Mucosa of rectum (tissue), 2 donors: Measurements from ENCODE around the gene UBR1.
"Not testable (repeated sequence)": the region's sequence is repeated elsewhere in the genome, so short reads cannot be mapped to it uniquely, and the experiment has no call there.

Experiments
- H3K27ac ChIP-seq, 2 donors: one replicate each; pipeline ENCODE4 v1.7.0; 2013; ENCODE audit warnings: inconsistent platforms in 2 of 2, low read depth in 2 of 2, low read length in 2 of 2
- H3K27me3 ChIP-seq, 2 donors: one replicate each; pipeline ENCODE4 v1.7.0; 2013; ENCODE audit warnings: low read length in 2 of 2; ENCODE audit not compliant: control insufficient read depth in 2 of 2, insufficient read depth in 2 of 2
- H3K36me3 ChIP-seq, 2 donors: one replicate each; pipeline ENCODE4 v1.7.0; 2013; ENCODE audit warnings: low read length in 2 of 2; ENCODE audit not compliant: control insufficient read depth in 2 of 2, insufficient read depth in 2 of 2
- H3K4me1 ChIP-seq, 2 donors: one replicate each; pipeline ENCODE4 v1.7.0; 2013; ENCODE audit warnings: low read length in 2 of 2, mild to moderate bottlenecking in 1 of 2; ENCODE audit not compliant: control insufficient read depth in 2 of 2, insufficient read depth in 2 of 2
- H3K4me3 ChIP-seq, 2 donors: one replicate each; pipeline ENCODE4 v1.7.0; 2013; ENCODE audit warnings: low read length in 2 of 2
- H3K9ac ChIP-seq, 2 donors: one replicate each; pipeline ENCODE4 v1.7.0; 2013; ENCODE audit warnings: low read length in 2 of 2, low read depth in 1 of 2, mild to moderate bottlenecking in 1 of 2
- H3K9me3 ChIP-seq, 2 donors: one replicate each; pipeline ENCODE4 v1.7.0; 2013; ENCODE audit warnings: low read length in 2 of 2; ENCODE audit not compliant: control insufficient read depth in 2 of 2
- donor health status: healthy.
- donor health status: Normal muscosa, but diverticular disease.

Gene UBR1

DNA sequence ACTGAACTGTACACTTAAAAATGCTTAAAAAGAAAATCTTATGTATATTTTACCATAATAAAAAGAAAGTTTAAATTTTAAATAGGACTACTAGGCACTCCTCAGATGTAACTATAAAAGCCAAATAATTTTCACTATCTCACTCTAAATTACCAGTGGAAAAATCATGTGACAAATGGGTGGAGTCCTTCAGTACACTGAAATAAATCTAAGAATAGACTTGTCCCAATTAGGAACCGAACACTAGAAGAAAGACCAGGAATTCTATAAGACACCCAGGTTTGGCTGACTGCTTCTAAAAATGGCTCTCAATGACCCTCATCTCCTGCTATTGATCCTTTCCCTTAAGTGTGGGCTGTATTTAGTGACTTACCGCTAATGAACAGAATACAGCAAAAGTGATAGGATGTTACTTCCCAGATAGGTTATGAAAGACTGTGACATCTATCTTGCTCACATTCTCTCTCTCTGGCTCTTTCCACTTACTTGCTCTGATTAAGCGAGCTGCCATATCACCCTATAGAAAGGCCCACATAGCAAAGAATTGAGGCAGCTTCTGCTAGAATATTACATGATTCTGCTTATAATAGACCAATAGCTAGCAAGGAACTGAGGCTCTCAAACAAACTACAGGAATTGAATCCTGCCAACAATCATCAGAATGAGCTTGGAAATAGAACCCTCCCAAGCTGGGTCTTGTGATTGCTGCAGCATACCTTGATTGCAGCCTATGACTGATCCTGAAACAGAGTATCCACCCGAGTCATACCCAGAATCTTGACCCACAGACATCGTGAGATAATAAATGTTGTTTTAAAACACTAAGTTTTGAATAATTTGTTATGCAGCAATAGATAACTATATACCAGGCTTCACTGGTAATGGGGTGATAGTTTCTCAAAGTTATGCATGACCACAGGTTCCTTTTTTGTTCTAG lies 202.2 kb downstream of the UBR1 start:
- H3K9ac ChIP-seq = no peak overlapping the region
- H3K27me3 ChIP-seq = no peaks in the 10 kb centered on the region
- no peak overlapping the region for H3K27ac ChIP-seq
- H3K4me3 ChIP-seq = no peak overlapping the region
- no peaks in the 10 kb centered on the region for H3K9me3 ChIP-seq
- no peaks in the 10 kb centered on the region for H3K36me3 ChIP-seq
- H3K4me1 ChIP-seq = no peaks in the 10 kb centered on the region

DNA sequence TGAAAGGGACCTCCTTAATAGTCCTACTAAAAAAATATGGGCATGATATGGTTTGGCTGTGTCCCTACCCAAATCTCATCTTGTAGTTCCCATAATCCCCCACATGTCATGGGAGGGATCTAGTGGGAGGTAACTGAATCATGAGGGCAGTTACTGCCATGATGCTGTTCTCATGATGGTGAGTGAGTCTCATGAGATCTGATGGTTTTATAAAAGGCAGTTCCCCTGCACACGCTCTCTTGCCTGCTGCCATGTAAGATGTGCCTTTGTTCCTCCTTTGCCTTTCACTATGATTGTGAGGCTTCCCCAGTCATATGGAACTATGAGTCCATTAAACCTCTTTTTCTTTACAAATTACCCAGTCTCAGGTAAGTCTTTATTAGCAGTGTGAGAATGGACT lies 211.9 kb downstream of the UBR1 start:
- H3K9ac ChIP-seq, H3K27me3 ChIP-seq, H3K9me3 ChIP-seq, H3K27ac ChIP-seq, H3K36me3 ChIP-seq, H3K4me1 ChIP-seq, H3K4me3 ChIP-seq: not testable (repeated sequence)
